SKM-1 (cell line): ENCODE results near the gene TMEM256.

Experiments
- DNase-seq: peaks from one replicate; lab custom pipeline; 2025; ENCODE audit not compliant: unreplicated experiment; lab: John Stamatoyannopoulos, UW

TMEM256 gene

DNA sequence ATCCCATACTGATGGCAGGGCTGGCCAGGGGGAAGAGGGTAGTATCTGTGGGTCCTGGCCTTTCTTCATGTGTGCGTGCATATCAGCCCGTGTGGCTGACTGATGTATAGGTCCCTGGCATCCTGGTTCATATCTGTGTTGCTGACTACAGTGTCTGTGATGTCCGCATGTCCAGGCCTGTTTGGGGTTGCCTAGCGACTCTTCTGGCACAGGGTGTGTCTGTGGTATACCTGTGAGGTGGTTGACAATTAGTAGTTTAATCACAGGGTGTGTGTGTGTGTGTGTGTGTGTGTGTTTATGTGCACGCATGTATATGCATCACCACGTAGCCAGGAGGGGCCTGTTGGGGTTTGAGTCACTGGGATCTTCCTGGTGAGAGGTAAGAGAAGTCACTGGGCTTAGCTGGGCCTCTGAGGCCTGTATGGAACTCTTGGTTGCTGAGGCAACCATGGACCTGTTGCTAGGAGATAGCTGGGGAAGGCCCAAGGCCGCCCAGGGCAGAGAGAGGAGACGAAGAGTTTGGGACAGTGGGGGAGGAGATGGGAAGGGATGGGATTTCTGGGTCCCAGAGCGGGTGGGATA lies 49.5 kb downstream of the TMEM256 start:
- DNase-seq: no peak
